ENCODE data around the gene PFDN1.

- TF ChIP-seq CTCF (IDR thresholded peaks at IDR 0.05) (peak; percentile 59), POLR2AphosphoS5 (IDR thresholded peaks at IDR 0.05; ENCODE audit: low read depth, low read length) (peak; percentile 74), REST (IDR thresholded peaks at IDR 0.05; ENCODE audit: insufficient read depth in 1 of 2, low read depth in 2 of 2, low read length in 1 of 2) (no peak)
Observed at GRCh38 chr5:140346348-140347221, 43.7 kb upstream of the PFDN1 start, which contains the start of gene HBEGF.
